ENCODE data around the gene CEL.
"Not testable (repeated sequence)": the region's sequence is repeated elsewhere in the genome, so short reads cannot be mapped to it uniquely, and the experiment has no call there.

The CEL gene

GRCh38 chr9:133071484-133072150 lies 9.8 kb downstream of the CEL start:
- DNase-seq (ENCODE audit: extremely low read depth, insufficient read length) = no peak
- no peaks in the 10 kb centered on the region; the same call in 1 of the 2 replicates for H3K27me3 ChIP-seq (replicated peaks; ENCODE audit: control insufficient read depth, insufficient read depth, low read length)
- H3K4me3 ChIP-seq (replicated peaks; ENCODE audit: low read depth, low read length) = no peak overlapping the region
- H3K36me3 ChIP-seq (ENCODE audit: control insufficient read depth, insufficient read depth, low read length) = no peaks in the 10 kb centered on the region
- no peak for TF ChIP-seq CTCF (IDR thresholded peaks at IDR 0.05; ENCODE audit: insufficient read depth, low read length, poor library complexity, severe bottlenecking)

GRCh38 chr9:133072210-133072609 lies 10.4 kb downstream of the CEL start:
- not testable (repeated sequence) for H3K36me3 ChIP-seq (ENCODE audit: control insufficient read depth, insufficient read depth, low read length); H3K4me3 ChIP-seq (replicated peaks; ENCODE audit: low read depth, low read length); H3K27me3 ChIP-seq (replicated peaks; ENCODE audit: control insufficient read depth, insufficient read depth, low read length); DNase-seq (ENCODE audit: extremely low read depth, insufficient read length)

- DNase-seq (ENCODE audit: extremely low read depth, insufficient read length) = no peak
- no peaks in the 10 kb centered on the region; the same call in 1 of the 2 replicates for H3K27me3 ChIP-seq (replicated peaks; ENCODE audit: control insufficient read depth, insufficient read depth, low read length)
- H3K4me3 ChIP-seq (replicated peaks; ENCODE audit: low read depth, low read length) = no peak overlapping the region
- no peaks in the 10 kb centered on the region for H3K36me3 ChIP-seq (ENCODE audit: control insufficient read depth, insufficient read depth, low read length)
- TF ChIP-seq CTCF (IDR thresholded peaks at IDR 0.05; ENCODE audit: insufficient read depth, low read length, poor library complexity, severe bottlenecking) = no peak
Measured at GRCh38 chr9:133073086-133074014, 11.6 kb downstream of the CEL start.

GRCh38 chr9:133074111-133074651 lies 12.4 kb downstream of the CEL start:
- H3K4me3 ChIP-seq (replicated peaks; ENCODE audit: low read depth, low read length) = no peak overlapping the region
- no peak for DNase-seq (ENCODE audit: extremely low read depth, insufficient read length)
- no peaks in the 10 kb centered on the region for H3K36me3 ChIP-seq (ENCODE audit: control insufficient read depth, insufficient read depth, low read length)
- no peak for TF ChIP-seq CTCF (IDR thresholded peaks at IDR 0.05; ENCODE audit: insufficient read depth, low read length, poor library complexity, severe bottlenecking)
- no peaks in the 10 kb centered on the region; the same call in 1 of the 2 replicates for H3K27me3 ChIP-seq (replicated peaks; ENCODE audit: control insufficient read depth, insufficient read depth, low read length)

- no peak for TF ChIP-seq CTCF (IDR thresholded peaks at IDR 0.05; ENCODE audit: insufficient read depth, low read length, poor library complexity, severe bottlenecking)
- H3K27me3 ChIP-seq (replicated peaks; ENCODE audit: control insufficient read depth, insufficient read depth, low read length) = no peaks in the 10 kb centered on the region; the same call in none of the 2 replicates
- H3K4me3 ChIP-seq (replicated peaks; ENCODE audit: low read depth, low read length) = no peak overlapping the region
- H3K36me3 ChIP-seq (ENCODE audit: control insufficient read depth, insufficient read depth, low read length) = no peaks in the 10 kb centered on the region
- DNase-seq (ENCODE audit: extremely low read depth, insufficient read length) = no peak
Measured at GRCh38 chr9:133075925-133076630, 14.3 kb downstream of the CEL start.

All from GM06990 (cell line).